ENCODE measurements around the gene EFCC1.

DNA sequence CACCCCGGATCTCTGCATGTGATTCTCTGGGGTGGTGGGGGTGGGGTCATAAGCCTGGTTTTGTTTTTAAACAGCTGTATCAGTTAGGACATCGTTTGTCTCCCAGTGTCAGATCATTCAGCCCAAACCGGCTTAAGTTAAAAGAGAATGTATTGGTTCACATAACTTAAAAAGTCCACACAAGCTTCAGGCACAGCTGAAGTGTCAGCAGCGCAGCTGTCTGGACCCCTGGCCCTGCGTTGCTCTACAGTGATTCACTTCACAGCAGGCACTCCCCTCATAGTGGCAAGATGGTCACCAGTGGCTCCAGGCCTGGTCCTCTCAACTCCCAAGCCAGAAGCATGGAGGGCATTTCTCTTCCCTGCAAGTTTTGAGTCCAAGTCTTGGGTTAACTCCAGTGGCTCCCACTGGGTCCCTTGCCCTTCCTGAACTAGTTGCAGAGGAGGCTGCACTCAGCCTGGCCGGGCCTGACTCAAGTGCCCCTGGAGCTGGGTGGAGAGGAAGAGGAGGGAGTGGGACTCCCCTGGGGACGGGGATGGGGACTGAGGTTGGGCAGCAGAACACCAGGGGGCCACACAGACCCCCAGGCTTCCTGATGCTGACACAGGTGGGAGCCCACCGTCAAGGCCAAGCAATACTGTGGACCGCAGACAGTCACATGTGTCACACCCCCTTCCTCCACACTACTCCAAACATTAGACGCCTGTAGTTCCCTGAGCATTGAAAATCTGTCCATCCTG is 30.5 kb downstream of the EFCC1 start:
- TF ChIP-seq ZBTB33 (IDR thresholded peaks at IDR 0.05; ENCODE audit: extremely low read depth, insufficient replicate concordance, low read length): no peak
- no peak for TF ChIP-seq POLR2A (IDR thresholded peaks at IDR 0.05; ENCODE audit: borderline replicate concordance, extremely low read depth, insufficient read depth, insufficient read length)
- TF ChIP-seq CTCF (IDR thresholded peaks at IDR 0.05 in 2 of 3, conservative IDR thresholded peaks at IDR 0.05 in 1 of 3; ENCODE audit: borderline replicate concordance in 1 of 3, insufficient read depth in 1 of 3, low read depth in 2 of 3, low read length in 2 of 3): no peak
- no peak for TF ChIP-seq YY1 (IDR thresholded peaks at IDR 0.05; ENCODE audit: extremely low read depth, insufficient replicate concordance, low read depth, low read length)
